KMS-11 (cell line): ENCODE data around the gene TMEM108.

Experiments used
- H2AFZ ChIP-seq: fragments of 200-600 bp; sonication (generic); 2 replicates; pipeline ENCODE4 v1.6.1; 2016; ENCODE audit warnings: antibody characterized with exemption, mixed run types, low read depth
- H3K27ac ChIP-seq: fragments of 200-600 bp; sonication (generic); 2 replicates; pipeline ENCODE4 v1.6.1; 2016; ENCODE audit warnings: mild to moderate bottlenecking, mixed run types
- H3K27me3 ChIP-seq: fragments of 200-600 bp; sonication (generic); 2 replicates; pipeline ENCODE4 v1.6.1; 2017; ENCODE audit warnings: mild to moderate bottlenecking, low read depth, mixed run types, moderate library complexity; ENCODE audit not compliant: insufficient read depth
- H3K36me3 ChIP-seq: fragments of 200-600 bp; sonication (generic); 2 replicates; pipeline ENCODE4 v1.6.1; 2017; ENCODE audit warnings: mild to moderate bottlenecking, mixed run types; ENCODE audit not compliant: insufficient read depth
- H3K4me1 ChIP-seq: fragments of 200-600 bp; sonication (generic); 2 replicates; pipeline ENCODE4 v1.6.1; 2016; ENCODE audit warnings: mild to moderate bottlenecking, low read depth, mixed run types; ENCODE audit not compliant: poor library complexity, severe bottlenecking
- H3K4me2 ChIP-seq: fragments of 200-600 bp; sonication (generic); 2 replicates; pipeline ENCODE4 v1.7.0; 2016; ENCODE audit warnings: mild to moderate bottlenecking, mixed run types
- H3K4me3 ChIP-seq: fragments of 200-600 bp; sonication (generic); IDR thresholded peaks from 2 replicates; pipeline ENCODE4 v1.6.1; 2017; ENCODE audit warnings: low read depth, low read length, mixed read lengths; ENCODE audit not compliant: insufficient read depth
- H3K79me2 ChIP-seq: fragments of 200-600 bp; sonication (generic); 2 replicates; pipeline ENCODE4 v1.6.1; 2016; ENCODE audit warnings: low read depth, mixed run types; ENCODE audit not compliant: insufficient read depth
- H3K9ac ChIP-seq: fragments of 200-600 bp; sonication (generic); 2 replicates; pipeline ENCODE4 v1.6.1; 2016; ENCODE audit warnings: mild to moderate bottlenecking, mixed run types
- H4K20me1 ChIP-seq: fragments of 200-600 bp; sonication (generic); 2 replicates; pipeline ENCODE4 v1.6.1; 2016; ENCODE audit warnings: mild to moderate bottlenecking, mixed run types; ENCODE audit not compliant: insufficient read depth
- CTCF ChIP-seq: fragments of 200-600 bp; sonication (generic); conservative IDR thresholded peaks from 2 replicates; pipeline ENCODE4 v1.6.1; 2017; ENCODE audit warnings: low read depth, mild to moderate bottlenecking, antibody characterized with exemption, low read length, moderate library complexity, mixed read lengths

The TMEM108 gene

GRCh38 chr3:133258358-133258757, 220.2 kb downstream of the TMEM108 start:
- no peaks in the 10 kb centered on the region for H4K20me1 ChIP-seq
- H3K27me3 ChIP-seq = no peaks in the 10 kb centered on the region
- no peak overlapping the region for H3K4me3 ChIP-seq
- H3K9ac ChIP-seq = no peak overlapping the region
- H3K4me1 ChIP-seq = peaks cover 14% of the 10 kb centered on the region
- no peaks in the 10 kb centered on the region for H3K36me3 ChIP-seq
- H3K4me2 ChIP-seq = no peak overlapping the region
- H2AFZ ChIP-seq = no peak overlapping the region
- no peak overlapping the region for H3K27ac ChIP-seq
- no peaks in the 10 kb centered on the region for H3K79me2 ChIP-seq
- TF ChIP-seq CTCF = no peak

- no peak overlapping the region for H2AFZ ChIP-seq
- H3K4me2 ChIP-seq = no peak overlapping the region
- H3K4me1 ChIP-seq = peaks cover 14% of the 10 kb centered on the region
- no peak overlapping the region for H3K4me3 ChIP-seq
- H4K20me1 ChIP-seq = no peaks in the 10 kb centered on the region
- no peaks in the 10 kb centered on the region for H3K27me3 ChIP-seq
- TF ChIP-seq CTCF = no peak
- no peaks in the 10 kb centered on the region for H3K36me3 ChIP-seq
- H3K79me2 ChIP-seq = no peaks in the 10 kb centered on the region
- H3K9ac ChIP-seq = no peak overlapping the region
- H3K27ac ChIP-seq = no peak overlapping the region
Measured at GRCh38 chr3:133259767-133260166, 221.6 kb downstream of the TMEM108 start.

- Histone ChIP-seq H3K4me1 (peaks cover 2% of the 10 kb centered on the region), H4K20me1 (no peaks in the 10 kb centered on the region), H3K4me3 (no peak overlapping the region), H2AFZ (no peak overlapping the region), H3K79me2 (no peaks in the 10 kb centered on the region), H3K4me2 (no peak overlapping the region), H3K9ac (no peak overlapping the region), H3K27ac (no peak overlapping the region), H3K27me3 (no peaks in the 10 kb centered on the region), H3K36me3 (no peaks in the 10 kb centered on the region)
- no peak for TF ChIP-seq CTCF
Measured at GRCh38 chr3:133262333-133262732, 224.1 kb downstream of the TMEM108 start.

- Histone ChIP-seq H3K4me2 (no peak overlapping the region), H3K79me2 (no peaks in the 10 kb centered on the region), H3K36me3 (no peaks in the 10 kb centered on the region), H3K27me3 (no peaks in the 10 kb centered on the region), H3K4me3 (no peak overlapping the region), H2AFZ (no peak overlapping the region), H3K4me1 (no peaks in the 10 kb centered on the region), H4K20me1 (no peaks in the 10 kb centered on the region), H3K9ac (no peak overlapping the region), H3K27ac (no peak overlapping the region)
- TF ChIP-seq CTCF = no peak
Measured at GRCh38 chr3:133264920-133265319, 226.7 kb downstream of the TMEM108 start.
